Endothelial cell of umbilical vein (primary cell): ENCODE measurements around the gene NELFB.

Source experiments
- CTCF ChIP-seq, 2 donors: IDR thresholded peaks; 1 replicate in 1 of 2; 2 replicates in 1 of 2; pipeline ENCODE4 v1.5.1; 2011; ENCODE audit warnings: low read length in 2 of 2, mild to moderate bottlenecking in 2 of 2, moderate library complexity in 2 of 2, control low read depth in 1 of 2, inconsistent platforms in 1 of 2, low read depth in 1 of 2; ENCODE audit not compliant: insufficient read depth in 1 of 2; ENCODE audit errors: extremely low read depth in 1 of 2
- EZH2 ChIP-seq: IDR thresholded peaks from 2 replicates; pipeline ENCODE4 v1.6.1; 2012; ENCODE audit warnings: borderline replicate concordance, low read depth, mild to moderate bottlenecking, moderate library complexity, low read length, inconsistent platforms; ENCODE audit not compliant: severe bottlenecking
- FOS ChIP-seq: IDR thresholded peaks from 2 replicates; pipeline ENCODE4 v1.6.1; 2011; ENCODE audit warnings: mild to moderate bottlenecking, low read length, moderate library complexity, borderline replicate concordance; ENCODE audit not compliant: insufficient read depth
- GATA2 ChIP-seq: IDR thresholded peaks from 2 replicates; pipeline ENCODE4 v1.7.0; 2011; ENCODE audit warnings: low read depth, mild to moderate bottlenecking, moderate library complexity, mixed read lengths, low read length; ENCODE audit not compliant: insufficient read length, insufficient read depth
- MYC ChIP-seq: IDR thresholded peaks from one replicate; pipeline ENCODE4 v1.6.1; 2011; ENCODE audit warnings: mild to moderate bottlenecking, low read depth, low read length
- POLR2A ChIP-seq: IDR thresholded peaks from 2 replicates; pipeline ENCODE4 v1.6.1; 2012; ENCODE audit warnings: low read depth, mild to moderate bottlenecking, control low read depth, low read length
- POLR2AphosphoS5 ChIP-seq: IDR thresholded peaks from 2 replicates; pipeline ENCODE4 v1.6.1; 2012; ENCODE audit warnings: low read depth, mild to moderate bottlenecking, control low read depth, low read length, moderate library complexity; ENCODE audit not compliant: insufficient read depth

- TF ChIP-seq POLR2AphosphoS5 (no peak), CTCF (IDR thresholded peaks at IDR 0.05; ENCODE audit: extremely low read depth in 1 of 2, insufficient read depth in 1 of 2, low read depth in 1 of 2, low read length in 2 of 2) (no peak), EZH2 (no peak), MYC (no peak), POLR2A (no peak), FOS (no peak), GATA2 (no peak)
Observed at GRCh38 chr9:137276473-137277328, 21.6 kb downstream of the NELFB start.
